HG03378 (cell line): ENCODE data around the gene ZNF787.

Experiments used
- ATAC-seq: cut with Tn5 transposase; IDR thresholded peaks from one replicate; pipeline ENCODE4 v1.9.1; 2021; ENCODE audit warnings: mild to moderate bottlenecking, moderate library complexity; ENCODE audit not compliant: unreplicated experiment

ZNF787 gene

DNA sequence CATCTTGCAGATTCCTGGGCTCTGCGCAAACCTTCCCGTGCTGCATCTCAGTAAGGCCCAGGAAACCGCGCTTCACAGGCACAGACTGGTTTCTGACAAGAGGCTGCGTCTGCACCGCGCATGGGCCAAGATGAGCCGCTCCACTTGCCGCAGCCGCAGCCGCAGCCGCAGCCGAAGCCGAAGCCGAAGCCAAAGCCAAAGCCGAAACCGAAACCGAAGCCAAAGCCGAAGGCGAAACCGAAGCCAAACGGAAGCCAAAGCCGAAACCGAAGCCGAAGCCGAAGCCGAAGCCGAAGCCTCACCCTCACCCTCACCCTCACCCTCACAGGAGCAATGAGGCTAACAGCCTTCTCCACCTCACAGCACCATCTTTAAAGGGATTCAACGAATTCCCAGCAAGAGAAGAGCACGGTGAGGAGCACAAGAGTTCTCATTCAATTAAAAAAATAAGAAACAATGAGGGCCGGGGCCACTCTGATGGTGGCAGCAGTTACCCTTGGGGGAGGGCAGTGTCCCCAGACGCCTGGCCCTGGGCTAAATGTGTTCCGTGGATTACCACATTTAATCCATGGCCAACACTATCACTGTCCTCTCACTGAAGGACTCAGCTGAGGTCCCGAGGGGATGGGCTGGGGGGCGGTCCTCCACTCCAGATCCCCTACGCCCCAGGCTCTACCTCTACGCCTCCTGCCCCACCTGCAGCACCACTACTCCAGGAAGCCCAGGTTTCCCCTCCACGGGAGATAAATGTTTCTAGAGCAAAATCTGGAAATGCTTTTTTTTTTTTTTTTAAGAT lies 29.1 kb downstream of the ZNF787 start:
- ATAC-seq = no peak

DNA sequence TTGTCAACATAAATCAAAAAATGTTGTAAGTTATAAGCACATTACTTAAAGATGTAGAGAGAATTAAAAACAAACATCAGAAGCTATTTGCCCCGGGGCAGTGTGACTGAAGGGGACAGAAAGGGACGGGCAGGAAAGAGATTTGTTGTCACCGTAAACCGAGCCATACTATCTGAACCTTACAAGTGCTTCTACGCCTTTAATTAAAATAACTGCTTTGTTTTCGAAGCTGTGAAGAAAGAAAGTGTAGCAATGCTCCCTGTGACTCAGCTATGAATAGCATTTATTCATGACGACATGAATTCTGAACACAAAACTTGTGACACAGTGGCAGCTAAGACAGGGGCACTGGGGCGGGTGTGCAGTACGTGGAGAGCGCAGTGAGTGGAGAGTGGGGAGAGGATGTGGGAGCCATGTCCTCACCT lies 30.0 kb downstream of the ZNF787 start:
- no peak for ATAC-seq

DNA sequence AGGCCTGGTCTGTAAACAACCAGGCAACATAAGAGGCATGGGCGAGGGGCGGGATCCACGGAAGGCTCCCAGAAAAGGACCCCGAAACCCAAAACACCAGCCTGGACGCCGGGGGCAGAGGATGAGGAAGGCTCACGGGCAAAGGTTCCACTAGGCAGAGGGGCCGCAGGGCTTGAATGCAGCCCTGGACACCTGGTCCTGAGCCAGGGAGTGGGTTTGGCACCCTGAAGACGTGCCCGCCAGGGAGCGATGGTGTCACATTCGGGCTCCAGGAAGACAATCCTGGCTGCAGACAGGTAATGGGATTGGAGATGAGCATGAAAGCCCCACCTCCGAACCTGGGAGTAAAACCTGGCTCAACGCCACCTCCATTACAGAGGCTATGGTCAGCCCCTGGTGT lies 31.8 kb downstream of the ZNF787 start:
- no peak for ATAC-seq

DNA sequence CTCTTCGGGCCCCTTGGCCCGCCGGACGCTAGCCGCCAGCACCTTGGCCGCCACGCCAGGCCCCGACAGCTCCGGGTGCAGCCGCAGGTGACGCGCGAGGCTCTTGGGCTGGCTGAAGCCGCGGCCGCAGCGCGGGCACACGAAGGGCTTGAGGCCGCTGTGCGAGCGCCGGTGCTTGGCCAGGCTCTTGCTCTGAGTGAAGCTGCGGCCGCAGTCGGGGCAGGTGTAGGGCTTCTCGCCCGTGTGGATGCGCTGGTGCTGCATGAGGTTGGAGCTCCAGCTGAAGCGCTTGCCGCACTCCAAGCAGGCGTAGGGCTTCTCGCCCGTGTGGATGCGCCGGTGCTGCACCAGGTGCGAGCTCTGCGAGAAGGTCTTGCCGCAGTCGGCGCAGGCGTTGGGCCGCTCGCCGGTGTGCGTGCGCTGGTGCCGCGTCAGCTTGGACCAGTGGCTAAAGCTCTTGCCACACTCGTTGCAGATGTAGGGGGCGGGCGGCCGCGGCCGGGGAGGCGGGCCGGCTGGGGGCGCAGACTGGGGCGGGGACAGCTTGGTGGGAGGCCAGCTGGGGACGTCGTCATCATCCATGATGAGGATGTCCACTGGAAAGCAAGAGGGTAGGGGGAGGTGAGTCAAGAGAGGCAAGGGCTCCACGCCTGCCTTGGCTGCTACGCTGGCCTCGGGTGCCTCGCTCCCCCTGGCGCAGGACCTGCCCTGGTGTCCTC lies 32.4 kb downstream of the ZNF787 start:
- ATAC-seq = no peak

DNA sequence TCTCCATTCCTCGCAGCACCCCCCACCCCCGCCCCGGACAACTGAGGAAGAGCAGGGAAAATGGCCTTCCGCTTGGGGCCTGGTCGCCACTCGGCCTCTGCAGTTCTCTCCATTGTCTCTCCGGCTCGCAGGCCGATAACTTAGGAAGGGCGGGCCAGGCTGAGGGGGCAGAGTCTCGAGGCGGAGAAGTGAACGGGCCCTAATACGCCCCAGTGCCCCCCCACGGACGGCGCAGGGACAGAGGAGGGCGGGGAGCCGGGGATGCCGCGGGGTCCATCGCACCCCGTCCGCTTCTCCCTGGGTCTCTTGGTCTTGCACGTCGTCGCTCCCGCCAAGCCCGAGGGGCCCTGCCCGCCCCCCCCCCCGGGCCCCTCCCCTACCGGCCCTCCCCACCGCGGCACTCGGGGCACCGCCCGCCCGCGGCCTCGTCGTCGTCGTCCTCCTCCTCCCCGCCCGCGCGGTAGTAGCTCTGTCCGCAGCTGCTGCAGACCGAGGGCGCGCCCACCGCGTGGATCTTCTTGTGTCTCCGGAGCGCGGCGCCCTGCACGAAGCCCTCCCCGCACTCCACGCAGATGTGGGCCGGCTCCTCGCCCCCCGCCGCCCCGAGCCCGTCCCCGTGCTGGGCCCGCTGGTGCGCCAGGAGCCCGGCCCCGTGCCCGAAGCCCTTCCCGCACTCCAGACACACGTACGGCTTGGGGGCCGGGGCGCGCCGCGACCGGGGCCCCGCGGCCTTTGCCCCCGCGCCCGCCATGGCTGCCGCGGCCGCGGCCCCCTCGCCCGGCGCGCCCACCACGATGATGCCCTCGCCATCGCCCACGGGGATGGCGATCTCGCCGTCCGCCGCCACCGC lies 33.2 kb downstream of the ZNF787 start:
- no peak for ATAC-seq

DNA sequence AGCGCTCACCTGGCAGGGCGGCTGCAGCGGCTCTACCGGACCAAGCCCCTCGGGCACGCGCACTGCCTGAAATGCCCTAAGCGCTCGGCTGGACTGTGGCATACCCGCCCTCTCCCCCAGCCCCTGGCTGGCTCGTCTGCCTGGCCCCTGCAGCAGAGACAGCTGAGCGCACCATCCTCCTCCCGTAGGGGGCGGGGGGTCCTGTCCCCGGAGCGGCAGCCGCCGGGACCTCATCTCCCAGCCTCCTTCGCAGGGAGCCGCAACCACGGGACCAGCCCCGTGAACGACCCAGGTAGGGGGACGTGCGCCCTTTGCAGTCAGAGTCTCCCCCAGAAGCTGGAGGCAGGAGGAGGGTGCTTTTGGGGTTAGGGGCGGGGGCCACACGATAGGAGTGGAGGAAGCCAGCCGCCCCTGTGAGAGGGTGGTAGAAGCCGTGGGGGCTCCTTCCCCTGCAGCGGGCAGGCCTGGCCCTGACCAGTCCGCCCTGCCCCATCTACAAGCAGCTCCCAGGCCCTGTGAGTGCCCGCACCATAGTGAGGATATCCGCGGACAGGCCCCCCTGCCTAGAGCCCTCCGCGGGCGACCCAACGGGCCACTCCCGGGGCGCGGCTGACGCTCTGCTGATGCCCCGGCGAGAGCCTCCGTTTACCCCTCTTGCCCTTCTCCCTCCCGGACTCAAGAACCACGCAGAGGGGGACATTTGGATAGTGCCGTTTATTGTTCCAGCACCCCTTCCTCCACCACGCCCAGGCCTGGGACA lies 34.2 kb downstream of the ZNF787 start:
- ATAC-seq = no peak

DNA sequence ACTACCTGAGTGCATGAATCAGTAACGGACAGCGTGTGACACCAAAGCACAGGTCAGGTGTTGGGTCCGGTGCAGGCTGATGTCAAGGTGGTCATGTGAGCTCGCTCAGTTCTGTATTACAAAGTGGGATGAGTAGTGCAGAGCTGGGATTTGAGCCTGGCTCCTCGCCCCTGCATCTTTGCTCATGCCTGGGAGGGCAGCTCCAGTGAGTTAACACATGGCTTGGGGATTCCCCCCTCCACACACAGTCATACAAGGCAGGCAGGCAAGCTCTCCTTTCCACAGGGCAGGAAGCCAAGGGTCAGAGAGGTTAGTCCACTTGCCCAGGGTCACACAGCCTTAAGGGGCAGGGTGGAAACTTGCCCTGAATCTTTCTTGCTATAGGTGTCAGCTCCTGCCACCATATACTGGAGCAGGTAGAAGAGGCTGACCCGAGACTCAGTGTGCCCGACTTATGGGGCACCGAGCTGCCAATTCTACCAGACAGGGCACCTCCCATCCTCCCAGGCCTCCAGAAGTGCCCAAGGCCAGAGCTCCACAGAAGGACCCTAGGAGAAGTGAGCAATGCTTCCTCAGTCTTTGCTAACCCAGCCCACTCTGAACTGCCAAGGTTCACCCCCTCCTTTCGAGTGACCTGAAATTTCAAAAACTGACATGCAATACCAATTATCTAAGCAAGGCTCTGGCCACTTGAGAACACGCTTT lies 35.4 kb downstream of the ZNF787 start:
- ATAC-seq = no peak

DNA sequence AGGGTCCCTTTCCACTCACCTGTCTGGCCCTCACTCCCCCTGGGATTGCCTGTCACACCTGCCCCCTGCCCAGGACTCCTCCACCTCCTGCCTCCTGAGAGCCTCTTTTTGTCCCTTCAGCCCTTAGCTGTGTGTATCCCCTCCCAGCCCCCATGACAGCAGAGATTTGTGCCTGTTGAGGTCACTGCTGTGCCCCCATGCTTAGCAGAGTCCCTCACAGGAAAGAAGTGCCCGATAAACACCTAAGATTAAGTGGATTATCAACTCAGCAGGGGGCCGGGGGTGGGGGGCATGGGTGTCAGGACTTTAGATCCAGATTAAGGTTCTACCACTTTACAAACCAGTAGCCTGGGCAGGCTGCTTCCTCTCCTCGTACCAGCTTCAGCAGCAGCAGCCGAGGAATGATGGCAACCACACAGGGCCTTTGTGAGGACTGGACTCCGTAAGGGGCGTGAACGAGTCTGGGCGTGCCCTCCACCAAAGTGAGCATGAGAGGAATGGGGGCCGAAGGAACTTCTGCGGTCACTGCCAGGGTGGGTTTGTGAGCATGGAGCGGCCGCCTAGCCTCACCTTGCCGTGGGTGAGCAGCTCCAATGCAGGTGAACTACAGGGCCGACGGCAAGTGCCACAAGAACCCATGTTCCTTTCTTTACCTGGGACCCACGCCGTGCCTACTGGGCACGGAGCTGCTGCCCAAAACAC lies 36.1 kb downstream of the ZNF787 start:
- ATAC-seq = no peak

DNA sequence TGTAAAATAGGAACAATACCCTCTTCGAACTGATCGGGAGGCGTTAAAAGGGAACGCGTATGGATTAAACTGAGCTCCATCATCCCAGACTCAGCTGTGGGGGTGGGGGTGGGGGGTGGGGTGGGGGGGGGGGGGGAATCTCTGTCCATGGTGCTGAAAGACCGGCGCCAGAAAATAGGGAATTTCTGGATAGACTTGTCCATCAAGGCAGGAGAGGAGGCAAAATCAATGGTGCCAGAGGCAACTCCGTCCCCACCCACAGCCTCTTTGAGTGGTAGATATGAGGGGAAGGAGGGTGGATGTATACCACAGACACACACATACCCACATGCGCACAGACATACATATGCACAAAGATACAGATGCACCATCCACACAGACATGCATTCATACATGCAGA lies 37.4 kb downstream of the ZNF787 start:
- no peak for ATAC-seq

DNA sequence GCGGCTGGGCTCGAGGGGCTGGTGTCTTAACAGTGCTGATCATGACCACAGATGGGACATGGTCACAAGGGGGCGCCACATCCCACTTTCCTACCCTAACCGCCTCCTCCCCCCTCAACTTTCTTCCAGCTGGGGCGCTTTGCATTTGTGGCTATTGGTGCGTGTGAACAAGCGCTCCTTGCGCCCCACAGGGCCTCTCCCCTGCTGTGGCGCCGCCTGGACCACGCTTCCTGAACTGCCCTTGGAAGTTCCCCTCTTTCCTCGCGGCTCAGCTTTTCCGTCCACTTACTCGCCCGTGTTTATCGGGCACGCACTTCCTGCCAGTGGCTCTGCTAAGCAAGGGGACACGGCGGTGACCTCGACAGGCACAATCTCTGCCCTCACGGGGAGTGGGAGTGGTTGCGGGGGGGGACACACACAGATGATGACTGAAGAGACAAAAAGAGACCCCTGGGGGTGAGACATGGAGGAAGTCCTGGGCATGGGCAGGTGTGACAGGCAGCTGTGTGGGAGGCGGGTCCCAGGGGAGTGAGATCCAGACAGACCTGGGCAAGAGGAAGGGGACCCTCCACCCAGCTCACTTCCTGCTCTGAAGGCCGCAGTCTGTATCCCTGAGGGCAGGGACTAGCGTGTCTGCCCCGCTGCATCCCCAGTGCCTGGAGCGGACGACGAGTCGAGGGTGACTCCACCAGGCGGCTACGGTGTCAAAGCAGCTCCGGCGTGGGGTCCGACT lies 40.3 kb downstream of the ZNF787 start:
- ATAC-seq = peak; percentile 49

DNA sequence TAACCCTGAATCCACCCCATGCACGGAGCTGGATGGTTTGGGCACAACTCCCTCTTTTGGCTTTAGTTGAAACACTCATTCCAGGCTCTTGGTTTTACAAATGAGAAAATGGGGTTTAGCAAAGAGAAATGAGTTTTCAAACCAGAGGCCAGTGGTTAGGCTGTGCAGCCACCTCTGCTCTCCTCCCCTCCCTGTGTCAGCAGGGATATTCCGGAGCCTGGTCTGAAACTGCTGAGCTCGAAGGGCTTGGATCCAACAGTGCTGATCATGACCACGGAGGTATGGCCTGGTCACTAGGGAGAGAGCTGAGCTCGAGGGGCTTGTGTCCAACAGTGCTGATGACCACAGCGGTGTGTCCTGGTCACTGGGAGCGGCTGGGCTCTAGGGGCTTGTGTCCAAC lies 41.5 kb downstream of the ZNF787 start:
- ATAC-seq = no peak

DNA sequence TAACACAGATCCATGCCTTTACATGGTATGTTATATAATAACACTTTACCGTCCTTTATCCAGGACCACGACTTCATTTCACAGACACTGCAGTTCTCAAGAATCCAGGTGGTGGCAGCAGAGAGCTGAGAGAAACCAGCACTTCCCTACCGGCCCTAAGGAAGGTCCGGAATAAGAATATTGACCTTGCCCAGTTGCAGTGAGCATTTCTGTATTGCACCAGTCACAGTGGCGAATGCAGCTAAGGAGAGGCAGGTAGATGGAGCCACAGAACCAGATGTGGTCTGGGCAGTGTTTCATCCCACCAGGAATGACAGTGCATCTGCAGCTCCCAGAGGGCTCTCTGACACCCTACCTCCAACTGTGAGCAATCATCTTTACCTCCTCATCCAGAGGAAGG lies 44.6 kb downstream of the ZNF787 start:
- ATAC-seq = no peak

DNA sequence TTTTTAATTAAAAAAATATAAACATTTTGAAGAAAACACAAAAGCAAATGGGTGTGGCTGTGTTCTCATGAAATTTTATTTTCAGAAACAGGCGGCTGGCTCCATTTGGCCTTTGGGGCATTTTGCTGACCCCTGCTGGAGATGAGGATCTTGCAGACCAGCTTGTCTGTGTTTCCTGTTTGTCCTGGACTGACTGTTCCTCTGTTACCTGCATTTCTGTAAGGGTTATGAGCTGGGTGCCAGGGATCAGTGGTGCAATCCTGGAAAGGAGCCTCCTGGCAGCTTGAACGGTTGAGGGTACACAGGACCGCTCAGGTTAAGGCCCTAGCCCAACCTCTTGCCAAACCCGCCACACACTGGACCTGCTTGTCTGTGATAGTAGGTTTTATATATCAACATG lies 49.9 kb downstream of the ZNF787 start:
- no peak for ATAC-seq

DNA sequence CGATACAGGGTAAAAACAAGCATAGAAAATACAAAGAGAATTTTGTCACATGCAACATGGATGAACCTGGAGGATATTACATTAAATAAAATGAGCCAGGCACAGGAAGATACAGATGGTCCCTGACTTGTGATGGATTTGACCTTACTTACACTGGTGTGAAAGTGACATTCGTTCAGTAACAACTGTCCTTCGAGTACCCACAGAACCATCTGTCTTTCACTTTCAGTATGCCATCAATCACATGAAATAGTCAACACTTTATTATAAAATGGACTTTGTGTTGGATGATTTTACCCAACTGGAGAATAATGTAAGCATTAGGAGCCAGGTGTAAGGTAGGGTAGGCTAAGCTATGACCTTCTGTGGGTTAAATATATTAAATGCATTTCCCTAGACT lies 51.5 kb downstream of the ZNF787 start:
- ATAC-seq = no peak

DNA sequence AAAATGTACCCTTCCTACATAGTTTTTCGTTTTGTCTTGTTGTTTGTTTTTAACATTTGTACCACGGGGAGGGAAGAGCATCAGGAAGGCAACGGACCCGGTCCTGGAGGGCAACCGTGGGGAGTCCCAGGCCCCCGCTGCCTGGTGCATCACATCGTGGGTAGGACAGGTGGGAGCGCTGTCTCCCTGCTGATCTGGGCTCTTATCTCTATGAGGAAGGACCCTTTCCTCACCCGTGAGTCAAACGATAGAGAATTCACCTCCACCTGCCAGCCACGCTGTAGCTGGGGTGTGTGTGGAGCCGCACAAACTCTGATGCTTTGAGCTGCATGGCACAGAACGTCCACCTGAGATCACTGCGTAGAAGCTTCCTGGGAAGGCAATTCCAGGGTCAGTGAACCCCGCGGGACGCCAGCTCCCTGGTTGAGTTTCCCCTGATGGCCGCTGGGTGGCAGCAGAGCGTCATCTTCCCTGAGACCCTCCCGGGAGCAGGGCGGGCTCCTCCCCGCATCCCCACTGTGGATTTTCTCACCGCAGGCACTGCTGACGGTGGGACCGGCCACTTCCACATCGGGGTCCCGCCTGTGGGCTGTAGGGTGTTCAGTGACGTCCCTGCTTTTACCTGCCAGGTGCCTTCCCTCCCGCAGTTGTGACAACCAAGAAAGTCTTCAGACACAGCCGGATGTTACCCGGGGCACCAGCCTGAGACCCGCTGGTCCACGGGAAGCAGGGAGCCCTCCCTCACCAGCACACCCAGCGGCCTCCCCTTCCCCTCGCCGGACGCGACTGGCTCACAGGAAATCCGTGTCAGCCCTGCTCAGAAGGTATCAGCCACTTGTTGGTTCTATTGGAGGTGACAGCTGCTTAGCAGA lies 54.7 kb downstream of the ZNF787 start:
- no peak for ATAC-seq

DNA sequence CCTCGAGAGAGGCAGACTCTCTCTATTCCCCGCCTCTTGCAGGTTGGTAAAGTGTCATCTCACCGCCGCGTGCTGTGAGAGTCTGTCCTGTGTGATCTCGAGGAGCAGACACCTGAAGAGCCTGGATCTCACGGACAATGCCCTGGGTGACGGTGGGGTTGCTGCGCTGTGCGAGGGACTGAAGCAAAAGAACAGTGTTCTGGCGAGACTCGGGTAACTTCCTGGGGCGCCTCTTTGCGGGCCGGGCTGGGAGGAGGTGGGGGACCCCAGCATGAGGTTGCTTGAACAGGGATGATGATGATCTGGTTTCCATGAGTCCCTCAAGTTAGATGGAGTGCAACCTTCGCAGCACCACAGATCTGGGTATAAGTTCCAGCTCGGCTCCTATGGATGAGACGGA lies 67.5 kb downstream of the ZNF787 start:
- no peak for ATAC-seq
